GM19324 (cell line): ENCODE results near the gene MARCHF9.

Experiments used
- ATAC-seq: cut with Tn5 transposase; IDR thresholded peaks from one replicate; pipeline ENCODE4 v1.9.1; 2021; ENCODE audit warnings: mild to moderate bottlenecking, moderate library complexity; ENCODE audit not compliant: unreplicated experiment, low FRiP score

MARCHF9 gene

GRCh38 chr12:57736741-57737466 lies 18.0 kb upstream of the MARCHF9 start:
- ATAC-seq, result no peak

GRCh38 chr12:57737467-57738460 lies 17.1 kb upstream of the MARCHF9 start:
- no peak for ATAC-seq

GRCh38 chr12:57738661-57739237 lies 16.2 kb upstream of the MARCHF9 start, which contains the start of gene AGAP2:
Gene AGAP2, minus strand, starts transcription at chr12:57738742. Its CDS starts 496 bp downstream, at chr12:57738246.
- no peak for ATAC-seq

GRCh38 chr12:57739387-57739786 lies 15.5 kb upstream of the MARCHF9 start:
- no peak for ATAC-seq

- ATAC-seq, result no peak
These were observed 14.9 kb upstream of the MARCHF9 start for GRCh38 chr12:57739914-57740538.

- ATAC-seq, result no peak
These were observed 14.1 kb upstream of the MARCHF9 start for GRCh38 chr12:57740656-57741412.

GRCh38 chr12:57741413-57741789 lies 13.5 kb upstream of the MARCHF9 start:
- ATAC-seq, result no peak

- peak; percentile 61 for ATAC-seq
These were observed 12.8 kb upstream of the MARCHF9 start for GRCh38 chr12:57741844-57742738.

GRCh38 chr12:57743769-57744168 lies 11.1 kb upstream of the MARCHF9 start:
- ATAC-seq, result no peak

- ATAC-seq, result peak; percentile 33
These were observed 10.6 kb upstream of the MARCHF9 start for GRCh38 chr12:57744194-57744776.

GRCh38 chr12:57744777-57745484 lies 10.0 kb upstream of the MARCHF9 start, which contains the start of gene TSPAN31:
Gene TSPAN31, plus strand, starts transcription at chr12:57745039. Its CDS starts 116 bp downstream, at chr12:57745155.
- peak; percentile 82 for ATAC-seq

GRCh38 chr12:57745485-57745881 lies 9.4 kb upstream of the MARCHF9 start:
- no peak for ATAC-seq

- ATAC-seq, result no peak
These were observed 8.9 kb upstream of the MARCHF9 start for GRCh38 chr12:57746025-57746424.

- ATAC-seq, result no peak
These were observed 5.8 kb upstream of the MARCHF9 start for GRCh38 chr12:57749061-57749460.

- ATAC-seq, result no peak
These were observed 4.1 kb upstream of the MARCHF9 start for GRCh38 chr12:57750561-57751431.

GRCh38 chr12:57751432-57751787 lies 3.5 kb upstream of the MARCHF9 start:
- no peak for ATAC-seq
